ENCODE results near the gene C10orf71. TPM values are rescaled to one million over a fixed set of nuclear protein-coding genes. Genes with fewer than 3 reads are reported as not detected.

C10orf71 gene
- total and polyA plus RNA-seq, 4 donors: under 0.01 to 0.27 (median 0.06) TPM; not detected in 1

DNA sequence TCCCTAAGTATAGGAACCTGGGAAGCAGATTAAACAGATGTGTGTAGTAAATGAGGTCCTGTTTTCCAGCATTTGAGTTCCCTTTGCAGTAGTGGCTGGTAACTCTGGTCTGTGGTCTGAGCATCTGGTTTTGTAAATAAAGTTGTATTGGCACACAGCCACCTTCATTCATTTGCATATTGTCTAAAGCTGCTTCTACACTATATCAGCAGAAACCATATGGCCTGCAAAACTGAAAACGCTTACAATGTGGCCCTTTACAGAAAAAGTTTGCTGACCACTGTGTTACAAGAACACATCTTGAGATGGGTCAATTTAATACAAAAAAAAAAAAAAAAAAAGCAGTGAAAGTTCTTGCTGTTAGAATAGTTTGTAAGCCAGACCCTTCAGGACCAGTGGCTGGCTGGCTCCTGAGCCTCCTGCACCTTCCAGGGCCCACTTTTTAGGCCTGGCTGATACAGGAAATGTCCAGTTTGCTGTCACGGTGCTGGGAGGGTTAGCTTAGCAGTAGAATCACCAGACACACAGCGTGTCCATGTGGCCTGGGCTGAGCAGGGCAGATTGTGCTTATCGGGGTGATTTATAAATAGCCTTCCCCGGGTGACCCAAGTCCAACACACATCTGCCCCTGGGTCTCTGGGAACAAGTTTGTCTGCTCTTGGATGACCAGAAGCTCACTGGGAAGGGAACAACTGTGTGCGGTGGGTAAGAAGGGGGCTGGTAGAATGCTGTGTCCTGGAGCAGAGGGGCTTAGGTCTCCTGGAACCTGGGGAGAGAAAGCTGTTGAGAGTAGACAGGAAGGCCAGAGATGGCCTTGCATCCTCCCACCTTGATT, 1.4 kb downstream of the C10orf71 start:
- Histone ChIP-seq H3K4me3 (ENCODE audit: low read depth, low read length) (no peak overlapping the region), H3K4me1 (ENCODE audit: control insufficient read depth, insufficient read depth, low read length) (peaks cover 26% of the 10 kb centered on the region), H3K27ac (ENCODE audit: low read depth, low read length) (no peak overlapping the region), H3K36me3 (ENCODE audit: control insufficient read depth, insufficient read depth, low read length) (no peaks in the 10 kb centered on the region), H3K9me3 (ENCODE audit: control insufficient read depth, insufficient read depth, low read length) (no peaks in the 10 kb centered on the region), H3K27me3 (ENCODE audit: control insufficient read depth, insufficient read depth, low read length) (peaks cover 5% of the 10 kb centered on the region)
- WGBS (ENCODE audit: insufficient coverage): 91% methylated on average over 5 of the region's 6 CpGs
- DNase-seq (ENCODE audit: low read depth in 4 of 6, low spot score in 6 of 6): peak in 3 of 6 donors; percentile 15 to 64 (median 54)

GRCh38 chr10:49301302-49301701, 2.3 kb downstream of the C10orf71 start:
- WGBS (ENCODE audit: insufficient coverage): 80% methylated on average over 1 of the region's 1 CpG
- no peaks in the 10 kb centered on the region for H3K36me3 ChIP-seq (ENCODE audit: control insufficient read depth, insufficient read depth, low read length)
- DNase-seq (ENCODE audit: low read depth in 4 of 6, low spot score in 6 of 6): no peak
- no peaks in the 10 kb centered on the region for H3K9me3 ChIP-seq (ENCODE audit: control insufficient read depth, insufficient read depth, low read length)
- H3K27me3 ChIP-seq (ENCODE audit: control insufficient read depth, insufficient read depth, low read length): peaks cover 5% of the 10 kb centered on the region
- peaks cover 24% of the 10 kb centered on the region for H3K4me1 ChIP-seq (ENCODE audit: control insufficient read depth, insufficient read depth, low read length)
- H3K4me3 ChIP-seq (ENCODE audit: low read depth, low read length): no peak overlapping the region
- no peak overlapping the region for H3K27ac ChIP-seq (ENCODE audit: low read depth, low read length)

GRCh38 chr10:49302088-49302487, 3.1 kb downstream of the C10orf71 start:
- Histone ChIP-seq H3K36me3 (ENCODE audit: control insufficient read depth, insufficient read depth, low read length) (no peaks in the 10 kb centered on the region), H3K27me3 (ENCODE audit: control insufficient read depth, insufficient read depth, low read length) (peaks cover 5% of the 10 kb centered on the region), H3K27ac (ENCODE audit: low read depth, low read length) (no peak overlapping the region), H3K9me3 (ENCODE audit: control insufficient read depth, insufficient read depth, low read length) (no peaks in the 10 kb centered on the region), H3K4me3 (ENCODE audit: low read depth, low read length) (no peak overlapping the region), H3K4me1 (ENCODE audit: control insufficient read depth, insufficient read depth, low read length) (peaks cover 17% of the 10 kb centered on the region)
- no peak for DNase-seq (ENCODE audit: low read depth in 4 of 6, low spot score in 6 of 6)
- 66% methylated on average over 2 of the region's 2 CpGs for WGBS (ENCODE audit: insufficient coverage)

GRCh38 chr10:49303711-49304110, 4.7 kb downstream of the C10orf71 start:
- no peak overlapping the region for H3K4me3 ChIP-seq (ENCODE audit: low read depth, low read length)
- H3K27ac ChIP-seq (ENCODE audit: low read depth, low read length): no peak overlapping the region
- DNase-seq (ENCODE audit: low read depth in 4 of 6, low spot score in 6 of 6): no peak
- H3K4me1 ChIP-seq (ENCODE audit: control insufficient read depth, insufficient read depth, low read length): peaks cover 8% of the 10 kb centered on the region
- peaks cover 3% of the 10 kb centered on the region for H3K27me3 ChIP-seq (ENCODE audit: control insufficient read depth, insufficient read depth, low read length)
- 71% methylated on average over 1 of the region's 1 CpG for WGBS (ENCODE audit: insufficient coverage)
- no peaks in the 10 kb centered on the region for H3K36me3 ChIP-seq (ENCODE audit: control insufficient read depth, insufficient read depth, low read length)
- H3K9me3 ChIP-seq (ENCODE audit: control insufficient read depth, insufficient read depth, low read length): no peaks in the 10 kb centered on the region

DNA sequence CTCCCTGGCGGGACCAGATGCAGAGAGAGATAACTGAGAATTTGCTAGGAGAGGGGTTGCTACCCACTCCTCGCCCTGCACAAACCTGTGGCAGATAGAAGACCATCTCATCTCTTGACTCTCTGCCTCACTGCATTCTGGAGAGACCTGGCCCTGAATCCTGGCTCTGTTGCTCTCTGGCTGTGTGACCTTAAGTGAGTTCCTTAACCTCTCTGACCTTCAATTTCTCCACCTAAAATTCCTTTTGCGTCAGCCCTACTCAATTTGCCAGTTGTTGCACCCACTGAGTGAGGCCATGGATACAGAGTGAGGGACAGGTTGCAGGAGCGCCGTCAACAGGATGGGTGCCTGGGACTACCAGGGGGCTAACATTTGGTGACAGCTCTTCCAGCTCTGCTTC, 5.2 kb downstream of the C10orf71 start:
- WGBS (ENCODE audit: insufficient coverage): 93% methylated on average over 5 of the region's 5 CpGs

DNA sequence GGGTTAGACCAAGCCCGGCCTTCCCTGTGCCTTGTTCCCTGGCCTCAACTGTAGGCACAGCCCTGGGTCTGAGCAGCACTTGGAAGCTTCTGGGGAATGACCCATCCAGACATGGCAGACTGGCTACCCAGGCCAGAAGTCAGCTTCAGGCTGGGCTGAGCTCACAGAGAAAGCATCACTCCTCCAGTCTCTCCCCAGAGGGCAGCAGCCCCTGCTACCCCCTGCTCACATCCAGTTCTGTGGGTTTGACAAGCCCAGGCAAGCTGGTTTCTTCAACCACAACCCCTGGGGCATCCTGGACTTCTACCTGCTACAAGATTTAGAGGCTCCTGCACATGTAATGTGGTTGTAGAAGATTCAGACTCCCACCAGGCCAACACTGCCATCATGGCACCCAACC, 9.0 kb downstream of the C10orf71 start:
- no peaks in the 10 kb centered on the region for H3K27me3 ChIP-seq (ENCODE audit: control insufficient read depth, insufficient read depth, low read length)
- H3K9me3 ChIP-seq (ENCODE audit: control insufficient read depth, insufficient read depth, low read length): no peaks in the 10 kb centered on the region
- H3K36me3 ChIP-seq (ENCODE audit: control insufficient read depth, insufficient read depth, low read length): no peaks in the 10 kb centered on the region
- H3K27ac ChIP-seq (ENCODE audit: low read depth, low read length): no peak overlapping the region
- H3K4me1 ChIP-seq (ENCODE audit: control insufficient read depth, insufficient read depth, low read length): no peaks in the 10 kb centered on the region
- no peak for DNase-seq (ENCODE audit: low read depth in 4 of 6, low spot score in 6 of 6)
- no peak overlapping the region for H3K4me3 ChIP-seq (ENCODE audit: low read depth, low read length)
- WGBS (ENCODE audit: insufficient coverage): 100% methylated on average over 1 of the region's 1 CpG

More for the DNA sequence above, 5.2 kb downstream of the C10orf71 start:
- H3K27me3 ChIP-seq (ENCODE audit: control insufficient read depth, insufficient read depth, low read length): peaks cover under 1% of the 10 kb centered on the region
- H3K27ac ChIP-seq (ENCODE audit: low read depth, low read length): no peak overlapping the region
- no peak for DNase-seq (ENCODE audit: low read depth in 4 of 6, low spot score in 6 of 6)
- H3K36me3 ChIP-seq (ENCODE audit: control insufficient read depth, insufficient read depth, low read length): no peaks in the 10 kb centered on the region
- peaks cover 6% of the 10 kb centered on the region for H3K4me1 ChIP-seq (ENCODE audit: control insufficient read depth, insufficient read depth, low read length)
- H3K4me3 ChIP-seq (ENCODE audit: low read depth, low read length): no peak overlapping the region
- H3K9me3 ChIP-seq (ENCODE audit: control insufficient read depth, insufficient read depth, low read length): no peaks in the 10 kb centered on the region

DNA sequence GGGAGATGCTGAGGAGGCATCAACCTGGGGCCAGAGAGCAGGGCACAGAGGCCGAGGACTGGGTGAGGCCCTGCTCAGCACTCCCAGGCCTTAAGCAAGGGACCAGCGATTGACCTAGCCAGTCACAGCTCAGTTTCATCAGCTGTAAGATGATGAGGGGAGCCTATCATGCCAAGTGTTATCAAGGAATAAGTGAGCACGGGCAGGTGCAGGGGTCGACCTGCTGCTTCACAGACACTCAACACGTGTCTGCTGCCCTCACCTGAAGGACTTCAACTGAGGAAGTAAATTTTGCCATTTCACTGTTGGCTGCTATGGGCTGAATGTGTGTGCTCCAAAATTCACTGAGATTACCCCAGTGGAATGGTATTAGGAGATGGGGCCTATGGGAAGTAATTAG, 9.9 kb downstream of the C10orf71 start:
- WGBS (ENCODE audit: insufficient coverage): 100% methylated on average over 3 of the region's 5 CpGs
- DNase-seq (ENCODE audit: low read depth in 4 of 6, low spot score in 6 of 6): no peak
- no peaks in the 10 kb centered on the region for H3K9me3 ChIP-seq (ENCODE audit: control insufficient read depth, insufficient read depth, low read length)

DNA sequence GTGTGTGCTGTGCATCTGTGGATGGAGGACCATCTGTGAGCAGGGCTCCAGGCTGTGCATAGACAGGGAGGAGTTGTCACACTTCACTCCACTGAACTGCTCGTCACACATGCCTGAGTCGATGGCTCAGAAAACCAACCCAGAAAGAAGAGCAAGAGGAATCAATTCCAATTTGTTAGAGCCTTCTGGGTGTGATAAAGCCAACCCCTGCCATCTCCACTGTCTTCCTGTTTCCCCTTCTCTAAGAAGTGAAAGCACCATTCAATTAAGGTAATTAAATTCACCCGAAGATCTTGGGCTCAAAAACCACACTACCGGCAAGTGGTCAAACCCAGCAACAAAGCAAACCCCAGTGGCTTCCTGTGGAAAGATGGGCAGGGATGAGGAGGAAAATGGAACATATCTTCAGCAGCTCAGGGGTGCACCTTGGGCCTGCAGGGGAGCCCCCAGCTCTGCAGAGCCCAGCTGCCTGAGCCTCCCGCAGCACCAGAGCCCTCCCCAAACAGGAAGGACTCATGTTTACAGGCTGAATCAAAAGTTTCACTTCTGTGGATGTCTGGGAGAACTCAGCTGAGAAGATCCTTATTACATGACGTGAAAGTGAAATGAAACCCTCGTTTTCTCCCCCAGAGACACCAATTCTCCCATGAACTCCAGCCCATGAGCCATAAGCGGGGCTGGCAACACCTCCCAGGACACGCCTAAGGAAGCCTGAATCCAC, 10.9 kb downstream of the C10orf71 start:
- Histone ChIP-seq H3K27ac (ENCODE audit: low read depth, low read length) (no peak overlapping the region), H3K9me3 (ENCODE audit: control insufficient read depth, insufficient read depth, low read length) (no peaks in the 10 kb centered on the region), H3K27me3 (ENCODE audit: control insufficient read depth, insufficient read depth, low read length) (no peaks in the 10 kb centered on the region), H3K36me3 (ENCODE audit: control insufficient read depth, insufficient read depth, low read length) (no peaks in the 10 kb centered on the region), H3K4me1 (ENCODE audit: control insufficient read depth, insufficient read depth, low read length) (no peaks in the 10 kb centered on the region), H3K4me3 (ENCODE audit: low read depth, low read length) (no peak overlapping the region)
- WGBS (ENCODE audit: insufficient coverage): 88% methylated on average over 4 of the region's 9 CpGs
- DNase-seq (ENCODE audit: low read depth in 4 of 6, low spot score in 6 of 6): no peak

More for the DNA sequence above, 9.9 kb downstream of the C10orf71 start:
- H3K4me1 ChIP-seq (ENCODE audit: control insufficient read depth, insufficient read depth, low read length): no peaks in the 10 kb centered on the region
- H3K27ac ChIP-seq (ENCODE audit: low read depth, low read length): no peak overlapping the region
- no peaks in the 10 kb centered on the region for H3K27me3 ChIP-seq (ENCODE audit: control insufficient read depth, insufficient read depth, low read length)
- no peaks in the 10 kb centered on the region for H3K36me3 ChIP-seq (ENCODE audit: control insufficient read depth, insufficient read depth, low read length)
- H3K4me3 ChIP-seq (ENCODE audit: low read depth, low read length): no peak overlapping the region

DNA sequence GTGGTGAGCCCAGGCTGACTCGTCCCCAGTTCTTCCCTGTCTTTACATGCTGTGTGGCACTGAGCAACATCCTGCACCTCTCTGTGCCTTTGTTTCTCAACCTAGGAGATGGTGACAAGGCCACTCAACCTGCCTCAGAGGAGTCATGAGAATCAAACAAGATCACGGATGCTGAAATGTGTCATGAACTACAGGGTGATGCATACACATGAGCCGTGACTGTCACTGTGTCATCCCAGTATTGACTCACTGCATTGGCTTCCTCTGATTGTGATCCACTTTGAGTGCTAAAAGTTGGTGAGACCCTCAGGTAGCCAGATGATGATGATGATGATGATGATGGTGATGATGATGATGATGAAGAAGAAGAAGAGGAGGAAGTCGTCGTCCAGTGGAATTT, 11.5 kb downstream of the C10orf71 start:
- Histone ChIP-seq H3K4me3 (ENCODE audit: low read depth, low read length) (no peak overlapping the region), H3K27ac (ENCODE audit: low read depth, low read length) (no peak overlapping the region), H3K9me3 (ENCODE audit: control insufficient read depth, insufficient read depth, low read length) (no peaks in the 10 kb centered on the region), H3K36me3 (ENCODE audit: control insufficient read depth, insufficient read depth, low read length) (no peaks in the 10 kb centered on the region), H3K27me3 (ENCODE audit: control insufficient read depth, insufficient read depth, low read length) (no peaks in the 10 kb centered on the region), H3K4me1 (ENCODE audit: control insufficient read depth, insufficient read depth, low read length) (no peaks in the 10 kb centered on the region)
- 95% methylated on average over 3 of the region's 5 CpGs for WGBS (ENCODE audit: insufficient coverage)
- DNase-seq (ENCODE audit: low read depth in 4 of 6, low spot score in 6 of 6): no peak
